ENCODE data around the gene ESR2. TPM values are rescaled to one million over a fixed set of nuclear protein-coding genes. Genes with fewer than 3 reads are reported as not detected.

ESR2 gene
- polyA plus RNA-seq, 3 donors = 0.04 TPM; not detected in 2

DNA sequence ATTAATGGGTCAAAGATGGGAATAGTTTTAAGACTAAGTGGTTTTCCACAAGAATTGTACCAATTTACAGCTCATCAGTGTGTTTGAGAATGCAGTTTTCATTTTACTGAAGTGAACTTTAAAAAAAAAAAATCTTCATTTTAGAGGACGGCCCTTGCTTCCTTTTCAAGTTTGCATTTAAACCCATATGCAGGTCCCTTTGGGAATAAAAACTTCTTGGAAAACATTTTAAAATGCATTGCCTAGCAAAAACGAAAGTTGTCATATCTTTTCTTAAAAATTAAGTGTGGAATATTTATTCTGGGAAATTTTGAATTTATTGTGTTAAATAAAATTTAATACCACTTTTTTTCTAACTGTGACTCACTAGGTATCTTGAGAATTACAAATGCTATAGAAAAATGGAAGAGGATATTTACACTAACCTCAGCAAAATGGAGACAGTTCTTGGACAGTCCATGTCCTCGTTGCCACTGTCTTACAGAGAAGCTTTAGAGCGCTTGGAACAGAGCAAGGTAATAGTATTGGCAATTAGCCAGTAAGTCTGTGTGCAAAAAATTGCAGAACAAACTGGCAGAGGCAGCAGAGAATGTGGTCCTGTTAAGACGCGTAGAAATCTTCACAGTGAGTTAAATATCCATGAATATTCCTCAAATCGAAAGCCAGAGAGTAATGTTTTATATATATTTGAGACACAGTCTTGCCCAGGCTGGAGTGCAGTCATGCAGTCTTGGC lies 231.6 kb downstream of the ESR2 start:
- intact Hi-C loops (cut with micrococcal nuclease) = no loop called here
- Mint-ChIP-seq H3K36me3 (no peaks in the 10 kb centered on the region), H3K9me3 (no peaks in the 10 kb centered on the region), H3K4me3 (no peak overlapping the region), H3K27ac (no peak overlapping the region), H3K4me1 (no peaks in the 10 kb centered on the region), H3K27me3 (ENCODE audit: low read depth in 3 of 3) (peaks cover 1 to 5% (median 4%) of the 10 kb centered on the region in 3 donors)
- H4K20me1 ChIP-seq (ENCODE audit: insufficient read depth, low read length) = no peaks in the 10 kb centered on the region
- no peak overlapping the region for H3K9ac ChIP-seq (ENCODE audit: insufficient read depth, low read length, poor library complexity, severe bottlenecking)
- no peaks in the 10 kb centered on the region for H3K79me2 ChIP-seq (ENCODE audit: insufficient read depth, low read length)
- no peaks in the 10 kb centered on the region for H3K4me1 ChIP-seq (ENCODE audit: control insufficient read depth in 1 of 2, insufficient read depth in 2 of 2, low read length in 2 of 2)
- no peaks in the 10 kb centered on the region for H3K27me3 ChIP-seq (ENCODE audit: control insufficient read depth in 2 of 2, insufficient read depth in 2 of 2, low read length in 2 of 2)
- H3K36me3 ChIP-seq (replicated peaks in 1 of 2; ENCODE audit: control insufficient read depth in 1 of 2, insufficient read depth in 2 of 2, low read length in 2 of 2) = no peaks in the 10 kb centered on the region
- no peaks in the 10 kb centered on the region for H3K9me3 ChIP-seq (replicated peaks in 1 of 2; ENCODE audit: control insufficient read depth in 1 of 2, insufficient read depth in 1 of 2, low read length in 2 of 2)
- no peak overlapping the region for H3K4me2 ChIP-seq (replicated peaks; ENCODE audit: extremely low read depth, low read length, poor library complexity, severe bottlenecking)
- H3K27ac ChIP-seq (ENCODE audit: low read depth in 1 of 2, low read length in 2 of 2) = no peak overlapping the region
- H2AFZ ChIP-seq (ENCODE audit: insufficient read depth, low read depth, low read length, poor library complexity, severe bottlenecking) = no peak overlapping the region
- 100% methylated on average over 2 of the region's 7 CpGs for WGBS (ENCODE audit: insufficient coverage)
- DNase-seq = no peak
- no peak overlapping the region for H3K4me3 ChIP-seq (replicated peaks in 1 of 3; ENCODE audit: low read depth in 2 of 3, low read length in 3 of 3)
- TF ChIP-seq, protein P1, sequence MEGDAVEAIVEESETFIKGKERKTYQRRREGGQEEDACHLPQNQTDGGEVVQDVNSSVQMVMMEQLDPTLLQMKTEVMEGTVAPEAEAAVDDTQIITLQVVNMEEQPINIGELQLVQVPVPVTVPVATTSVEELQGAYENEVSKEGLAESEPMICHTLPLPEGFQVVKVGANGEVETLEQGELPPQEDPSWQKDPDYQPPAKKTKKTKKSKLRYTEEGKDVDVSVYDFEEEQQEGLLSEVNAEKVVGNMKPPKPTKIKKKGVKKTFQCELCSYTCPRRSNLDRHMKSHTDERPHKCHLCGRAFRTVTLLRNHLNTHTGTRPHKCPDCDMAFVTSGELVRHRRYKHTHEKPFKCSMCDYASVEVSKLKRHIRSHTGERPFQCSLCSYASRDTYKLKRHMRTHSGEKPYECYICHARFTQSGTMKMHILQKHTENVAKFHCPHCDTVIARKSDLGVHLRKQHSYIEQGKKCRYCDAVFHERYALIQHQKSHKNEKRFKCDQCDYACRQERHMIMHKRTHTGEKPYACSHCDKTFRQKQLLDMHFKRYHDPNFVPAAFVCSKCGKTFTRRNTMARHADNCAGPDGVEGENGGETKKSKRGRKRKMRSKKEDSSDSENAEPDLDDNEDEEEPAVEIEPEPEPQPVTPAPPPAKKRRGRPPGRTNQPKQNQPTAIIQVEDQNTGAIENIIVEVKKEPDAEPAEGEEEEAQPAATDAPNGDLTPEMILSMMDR (IDR thresholded peaks at IDR 0.05) = no peak

DNA sequence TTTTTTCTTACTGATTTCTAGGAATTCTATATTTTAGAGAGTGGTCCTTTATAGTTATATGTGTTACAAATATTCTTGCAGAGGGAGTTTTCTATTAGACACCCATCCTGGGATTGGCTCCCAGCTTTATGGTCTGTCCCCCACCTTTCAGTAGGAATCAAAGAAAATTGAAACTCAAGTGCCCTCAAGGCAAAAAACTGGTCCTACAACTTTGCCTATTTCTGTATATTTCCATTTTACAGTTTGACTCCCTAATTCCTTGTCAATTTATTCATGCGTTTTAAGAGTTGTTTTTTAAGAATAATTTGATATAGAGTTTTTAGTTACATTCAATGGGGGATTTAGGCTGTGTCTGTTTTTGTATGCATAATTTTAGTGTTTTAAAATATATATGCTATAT lies 232.5 kb downstream of the ESR2 start:
- Mint-ChIP-seq H3K4me1 (no peaks in the 10 kb centered on the region), H3K27ac (no peak overlapping the region), H3K4me3 (no peak overlapping the region), H3K9me3 (no peaks in the 10 kb centered on the region), H3K36me3 (no peaks in the 10 kb centered on the region), H3K27me3 (ENCODE audit: low read depth in 3 of 3) (peaks cover 3 to 4% (median 4%) of the 10 kb centered on the region in 3 donors)
- Histone ChIP-seq H3K36me3 (replicated peaks in 1 of 2; ENCODE audit: control insufficient read depth in 1 of 2, insufficient read depth in 2 of 2, low read length in 2 of 2) (no peaks in the 10 kb centered on the region), H2AFZ (ENCODE audit: insufficient read depth, low read depth, low read length, poor library complexity, severe bottlenecking) (no peak overlapping the region), H3K9me3 (replicated peaks in 1 of 2; ENCODE audit: control insufficient read depth in 1 of 2, insufficient read depth in 1 of 2, low read length in 2 of 2) (no peaks in the 10 kb centered on the region), H4K20me1 (ENCODE audit: insufficient read depth, low read length) (no peaks in the 10 kb centered on the region), H3K27ac (ENCODE audit: low read depth in 1 of 2, low read length in 2 of 2) (no peak overlapping the region), H3K27me3 (ENCODE audit: control insufficient read depth in 2 of 2, insufficient read depth in 2 of 2, low read length in 2 of 2) (no peaks in the 10 kb centered on the region), H3K79me2 (ENCODE audit: insufficient read depth, low read length) (no peaks in the 10 kb centered on the region), H3K4me3 (replicated peaks in 1 of 3; ENCODE audit: low read depth in 2 of 3, low read length in 3 of 3) (no peak overlapping the region), H3K4me1 (ENCODE audit: control insufficient read depth in 1 of 2, insufficient read depth in 2 of 2, low read length in 2 of 2) (no peaks in the 10 kb centered on the region), H3K9ac (ENCODE audit: insufficient read depth, low read length, poor library complexity, severe bottlenecking) (no peak overlapping the region), H3K4me2 (replicated peaks; ENCODE audit: extremely low read depth, low read length, poor library complexity, severe bottlenecking) (no peak overlapping the region)
- WGBS (ENCODE audit: insufficient coverage) = no CpG with 5 or more reads among the region's 1 CpG
- TF ChIP-seq, protein P1 (IDR thresholded peaks at IDR 0.05) = no peak
- intact Hi-C loops (cut with micrococcal nuclease) = no loop called here
- no peak for DNase-seq

Measured in CD14-positive monocyte (primary cell).